ENCODE data around the gene DAAM2. TPM values are rescaled to one million over a fixed set of nuclear protein-coding genes. Genes with fewer than 3 reads are reported as not detected.

The DAAM2 gene
- total RNA-seq, 1 experiment from 2014 or later = not detected

GRCh38 chr6:39785281-39785680 lies 6.9 kb upstream of the DAAM2 start:
- no peak for DNase-seq
- Histone ChIP-seq H3K36me3 (ENCODE audit: control insufficient read depth, insufficient read depth, low read length) (no peaks in the 10 kb centered on the region), H3K9me3 (no peaks in the 10 kb centered on the region), H3K4me3 (ENCODE audit: low read depth, low read length) (no peak overlapping the region), H3K27me3 (replicated peaks; ENCODE audit: control insufficient read depth, insufficient read depth, low read length) (no peaks in the 10 kb centered on the region), H3K4me1 (no peaks in the 10 kb centered on the region)
- H3K4me3 Mint-ChIP-seq (ENCODE audit: unreplicated experiment) = no peak overlapping the region
- no peaks in the 10 kb centered on the region for H3K36me3 Mint-ChIP-seq (ENCODE audit: insufficient read depth, unreplicated experiment)
- ChIA-PET POLR2A (no interaction called here), CTCF (no interaction called here)
- intact Hi-C loops (cut with micrococcal nuclease; ENCODE audit: unreplicated experiment) = no loop called here
- H3K27me3 Mint-ChIP-seq (ENCODE audit: insufficient read depth, unreplicated experiment) = peaks cover 14% of the 10 kb centered on the region
- H3K4me1 Mint-ChIP-seq (ENCODE audit: low read depth, unreplicated experiment) = no peaks in the 10 kb centered on the region
- H3K9me3 Mint-ChIP-seq (ENCODE audit: unreplicated experiment) = no peaks in the 10 kb centered on the region
- no peak for TF ChIP-seq CTCF (IDR thresholded peaks at IDR 0.05; ENCODE audit: insufficient read depth in 1 of 2, low read depth in 1 of 2, low read length in 1 of 2, severe bottlenecking in 1 of 2, unreplicated experiment in 1 of 2)
- no peak overlapping the region for H3K27ac Mint-ChIP-seq (ENCODE audit: unreplicated experiment)
- no TSS peak for BruUV-seq (replicated peaks)

GRCh38 chr6:39786649-39787048 lies 5.5 kb upstream of the DAAM2 start:
- no TSS peak for BruUV-seq (replicated peaks)
- no peak for TF ChIP-seq CTCF (IDR thresholded peaks at IDR 0.05; ENCODE audit: insufficient read depth in 1 of 2, low read depth in 1 of 2, low read length in 1 of 2, severe bottlenecking in 1 of 2, unreplicated experiment in 1 of 2)
- no peaks in the 10 kb centered on the region for H3K9me3 ChIP-seq
- Mint-ChIP-seq H3K27me3 (ENCODE audit: insufficient read depth, unreplicated experiment) (peaks cover 17% of the 10 kb centered on the region), H3K4me3 (ENCODE audit: unreplicated experiment) (no peak overlapping the region), H3K36me3 (ENCODE audit: insufficient read depth, unreplicated experiment) (no peaks in the 10 kb centered on the region), H3K9me3 (ENCODE audit: unreplicated experiment) (no peaks in the 10 kb centered on the region), H3K27ac (ENCODE audit: unreplicated experiment) (no peak overlapping the region), H3K4me1 (ENCODE audit: low read depth, unreplicated experiment) (no peaks in the 10 kb centered on the region)
- no peak for DNase-seq
- intact Hi-C loops (cut with micrococcal nuclease; ENCODE audit: unreplicated experiment) = no loop called here
- ChIA-PET CTCF (no interaction called here), POLR2A (no interaction called here)
- H3K4me3 ChIP-seq (ENCODE audit: low read depth, low read length) = no peak overlapping the region
- H3K36me3 ChIP-seq (ENCODE audit: control insufficient read depth, insufficient read depth, low read length) = no peaks in the 10 kb centered on the region
- H3K4me1 ChIP-seq = no peaks in the 10 kb centered on the region
- no peaks in the 10 kb centered on the region for H3K27me3 ChIP-seq (replicated peaks; ENCODE audit: control insufficient read depth, insufficient read depth, low read length)

GRCh38 chr6:39787322-39787721 lies 4.9 kb upstream of the DAAM2 start:
- Histone ChIP-seq H3K36me3 (ENCODE audit: control insufficient read depth, insufficient read depth, low read length) (no peaks in the 10 kb centered on the region), H3K9me3 (no peaks in the 10 kb centered on the region), H3K27me3 (replicated peaks; ENCODE audit: control insufficient read depth, insufficient read depth, low read length) (no peaks in the 10 kb centered on the region), H3K4me1 (no peaks in the 10 kb centered on the region), H3K4me3 (ENCODE audit: low read depth, low read length) (no peak overlapping the region)
- DNase-seq = no peak
- CTCF ChIA-PET = no interaction called here
- no peaks in the 10 kb centered on the region for H3K36me3 Mint-ChIP-seq (ENCODE audit: insufficient read depth, unreplicated experiment)
- POLR2A ChIA-PET = no interaction called here
- H3K27me3 Mint-ChIP-seq (ENCODE audit: insufficient read depth, unreplicated experiment) = peaks cover 17% of the 10 kb centered on the region
- H3K4me1 Mint-ChIP-seq (ENCODE audit: low read depth, unreplicated experiment) = no peaks in the 10 kb centered on the region
- no peaks in the 10 kb centered on the region for H3K9me3 Mint-ChIP-seq (ENCODE audit: unreplicated experiment)
- BruUV-seq (replicated peaks) = no TSS peak
- TF ChIP-seq CTCF (IDR thresholded peaks at IDR 0.05; ENCODE audit: insufficient read depth in 1 of 2, low read depth in 1 of 2, low read length in 1 of 2, severe bottlenecking in 1 of 2, unreplicated experiment in 1 of 2) = no peak
- intact Hi-C loops (cut with micrococcal nuclease; ENCODE audit: unreplicated experiment) = no loop called here
- no peak overlapping the region for H3K4me3 Mint-ChIP-seq (ENCODE audit: unreplicated experiment)
- no peak overlapping the region for H3K27ac Mint-ChIP-seq (ENCODE audit: unreplicated experiment)

Measured in Caco-2 (cell line).